Measurements from ENCODE around the gene NTM. TPM values are rescaled to one million over a fixed set of nuclear protein-coding genes. Genes with fewer than 3 reads are reported as not detected.

NTM gene
- total RNA-seq, 2 donors from 2014 or later, result not detected

GRCh38 chr11:132037467-132037862 is 667.0 kb downstream of the NTM start:
- H3K4me3 ChIP-seq, result no peak overlapping the region
- H3K27me3 ChIP-seq (replicated peaks; ENCODE audit: insufficient read depth), result no peaks in the 10 kb centered on the region
- no peak for DNase-seq (ENCODE audit: low spot score)
- no peaks in the 10 kb centered on the region for H3K9me3 ChIP-seq
- no peaks in the 10 kb centered on the region for H3K4me1 ChIP-seq (ENCODE audit: control insufficient read depth in 1 of 2, low read depth in 2 of 2)
- no peaks in the 10 kb centered on the region for H3K36me3 ChIP-seq
- no peak overlapping the region for H3K27ac ChIP-seq
- TF ChIP-seq CTCF (IDR thresholded peaks at IDR 0.05), result no peak
- ATAC-seq (ENCODE audit: insufficient number of reproducible peaks, low FRiP score, low read depth), result no peak

- Histone ChIP-seq H3K9me3 (no peaks in the 10 kb centered on the region), H3K36me3 (no peaks in the 10 kb centered on the region), H3K27ac (no peak overlapping the region), H3K27me3 (replicated peaks; ENCODE audit: insufficient read depth) (no peaks in the 10 kb centered on the region), H3K4me1 (ENCODE audit: control insufficient read depth in 1 of 2, low read depth in 2 of 2) (no peaks in the 10 kb centered on the region), H3K4me3 (no peak overlapping the region)
- ATAC-seq (ENCODE audit: insufficient number of reproducible peaks, low FRiP score, low read depth) (no peak), DNase-seq (ENCODE audit: low spot score) (no peak)
- no peak for TF ChIP-seq CTCF (IDR thresholded peaks at IDR 0.05)
These were observed 667.5 kb downstream of the NTM start for GRCh38 chr11:132037956-132038355.

DNA sequence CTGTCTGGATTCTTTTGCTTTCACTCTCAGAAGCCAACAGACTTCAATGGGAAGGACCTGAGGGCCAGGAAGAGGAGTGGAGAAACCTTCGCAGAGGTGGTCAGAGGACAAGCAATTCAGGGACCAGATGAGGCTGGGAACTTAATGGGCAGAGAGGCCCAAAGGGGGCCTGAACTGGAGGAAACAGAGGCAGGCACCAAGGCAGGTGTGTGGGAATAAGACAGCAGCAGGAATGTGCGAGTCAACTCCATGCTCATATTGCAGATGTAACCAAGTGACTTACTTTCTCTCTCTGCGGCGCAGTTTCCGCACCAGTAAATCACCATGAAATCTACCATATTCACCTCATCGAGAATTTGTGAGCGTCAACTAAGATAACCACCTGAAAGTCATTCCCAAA is 669.1 kb downstream of the NTM start:
- Histone ChIP-seq H3K27me3 (replicated peaks; ENCODE audit: insufficient read depth) (no peaks in the 10 kb centered on the region), H3K27ac (no peak overlapping the region), H3K36me3 (no peaks in the 10 kb centered on the region), H3K4me1 (ENCODE audit: control insufficient read depth in 1 of 2, low read depth in 2 of 2) (no peaks in the 10 kb centered on the region), H3K9me3 (no peaks in the 10 kb centered on the region), H3K4me3 (no peak overlapping the region)
- ATAC-seq (ENCODE audit: insufficient number of reproducible peaks, low FRiP score, low read depth), result no peak
- TF ChIP-seq CTCF (IDR thresholded peaks at IDR 0.05), result no peak
- DNase-seq (ENCODE audit: low spot score), result no peak

- Histone ChIP-seq H3K4me1 (ENCODE audit: control insufficient read depth in 1 of 2, low read depth in 2 of 2) (no peaks in the 10 kb centered on the region), H3K36me3 (no peaks in the 10 kb centered on the region), H3K4me3 (no peak overlapping the region), H3K27ac (no peak overlapping the region), H3K27me3 (replicated peaks; ENCODE audit: insufficient read depth) (no peaks in the 10 kb centered on the region), H3K9me3 (no peaks in the 10 kb centered on the region)
- DNase-seq (ENCODE audit: low spot score) (no peak), ATAC-seq (ENCODE audit: insufficient number of reproducible peaks, low FRiP score, low read depth) (no peak)
- TF ChIP-seq CTCF (IDR thresholded peaks at IDR 0.05), result no peak
These were observed 671.9 kb downstream of the NTM start for GRCh38 chr11:132042296-132042695.

DNA sequence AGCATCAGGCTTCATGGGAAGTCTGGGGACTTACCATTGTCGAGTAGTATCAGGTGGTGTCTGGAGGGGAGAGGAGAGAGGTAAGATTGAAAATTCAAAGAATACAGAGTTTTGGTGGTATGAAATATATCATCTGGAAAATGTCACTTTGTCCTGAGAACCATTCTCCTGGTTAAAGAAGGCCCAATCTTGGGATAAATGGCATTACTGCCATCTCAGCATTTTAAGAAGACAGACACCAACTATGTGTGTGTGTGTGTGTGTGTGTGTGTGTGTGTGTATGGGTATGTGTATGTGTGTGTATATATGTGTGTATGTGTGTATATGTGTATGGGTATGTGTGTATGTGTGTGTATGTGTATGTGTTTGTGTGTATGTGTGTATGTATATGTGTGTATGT is 673.3 kb downstream of the NTM start:
- ATAC-seq (ENCODE audit: insufficient number of reproducible peaks, low FRiP score, low read depth), result no peak
- no peak for DNase-seq (ENCODE audit: low spot score)
- H3K27ac ChIP-seq, result no peak overlapping the region
- H3K9me3 ChIP-seq, result no peaks in the 10 kb centered on the region
- no peaks in the 10 kb centered on the region for H3K4me1 ChIP-seq (ENCODE audit: control insufficient read depth in 1 of 2, low read depth in 2 of 2)
- no peaks in the 10 kb centered on the region for H3K27me3 ChIP-seq (replicated peaks; ENCODE audit: insufficient read depth)
- H3K36me3 ChIP-seq, result no peaks in the 10 kb centered on the region
- no peak for TF ChIP-seq CTCF (IDR thresholded peaks at IDR 0.05)
- no peak overlapping the region for H3K4me3 ChIP-seq
